H1 (cell line): Measurements from ENCODE around the gene ELFN1. TPM values are rescaled to one million over a fixed set of nuclear protein-coding genes. Genes with fewer than 3 reads are reported as not detected.

Source experiments
- CTCF ChIA-PET: fragments of 300-600 bp; sonication (Branson Sonifier 250); formaldehyde crosslinking; loops from one replicate; lab custom pipeline; 2021; ENCODE audit not compliant: partially characterized antibody; lab: Charles Lee
- POLR2A ChIA-PET: fragments of 300-600 bp; sonication (Branson Sonifier 250); formaldehyde crosslinking; loops from one replicate; lab custom pipeline; 2021; ENCODE audit warnings: inconsistent platforms; ENCODE audit not compliant: partially characterized antibody; lab: Charles Lee
- DNase-seq, 2 experiments: peaks; one replicate each; pipeline versions ENCODE4 v3.0.0 to v3.0.0-alpha.2; 2010 to 2022; ENCODE audit warnings: low spot score in 2 of 2, low read depth in 1 of 2, mixed read lengths in 1 of 2
- FAIRE-seq: peaks from 2 replicates; lab custom pipeline; 2011; peaks lifted over from hg19 to GRCh38; lab: Jason Lieb, UNC
- H2AFZ ChIP-seq: 2 replicates; pipeline ENCODE4 v1.8.1; 2012; ENCODE audit warnings: low read length, inconsistent platforms
- H2AK5ac ChIP-seq: 2 replicates; pipeline ENCODE4 v1.6.1; 2013; ENCODE audit warnings: low read depth, low read length
- H2BK120ac ChIP-seq: replicated peaks from 2 replicates; pipeline ENCODE3; 2013; ENCODE audit warnings: low read depth, low read length, inconsistent platforms
- H2BK12ac ChIP-seq: 2 replicates; pipeline ENCODE4 v1.6.1; 2013; ENCODE audit warnings: low read depth, low read length
- H2BK15ac ChIP-seq: 2 replicates; pipeline ENCODE4 v1.6.1; 2013; ENCODE audit warnings: low read length
- H2BK20ac ChIP-seq: 2 replicates; pipeline ENCODE4 v1.6.1; 2013; ENCODE audit warnings: low read length
- H2BK5ac ChIP-seq: 2 replicates; pipeline ENCODE4 v1.6.1; 2013; ENCODE audit warnings: low read depth, low read length
- H3K14ac ChIP-seq: 2 replicates; pipeline ENCODE4 v1.6.1; 2013; ENCODE audit warnings: inconsistent platforms; ENCODE audit not compliant: insufficient read length
- H3K18ac ChIP-seq: 2 replicates; pipeline ENCODE4 v1.6.1; 2013; ENCODE audit warnings: low read length; ENCODE audit errors: extremely low read depth
- H3K23ac ChIP-seq: 2 replicates; pipeline ENCODE4 v1.6.1; 2013; ENCODE audit warnings: inconsistent platforms; ENCODE audit not compliant: insufficient read length
- H3K23me2 ChIP-seq: 2 replicates; pipeline ENCODE4 v1.6.1; 2013; ENCODE audit warnings: low read depth, low read length
- H3K27ac ChIP-seq: 2 replicates; pipeline ENCODE4 v1.6.1; 2011; ENCODE audit warnings: low read depth, low read length, inconsistent platforms
- H3K27me3 ChIP-seq, 4 experiments: replicated peaks in 1 of 4; 1 replicate in 1 of 4; 2 replicates in 3 of 4; pipeline versions ENCODE4 v1.6.1 to v1.8.1; 2011 to 2013; ENCODE audit warnings: low read length in 3 of 4, mild to moderate bottlenecking in 3 of 4, inconsistent platforms in 2 of 4, mixed read lengths in 2 of 4, moderate library complexity in 1 of 4; ENCODE audit not compliant: control insufficient read depth in 3 of 4, insufficient read depth in 3 of 4; ENCODE audit errors: extremely low read depth in 1 of 4
- H3K36me3 ChIP-seq, 4 experiments: 2 replicates each; pipeline versions ENCODE4 v1.6.1 to v1.8.1; 2011 to 2013; ENCODE audit warnings: mild to moderate bottlenecking in 4 of 4, low read length in 3 of 4, moderate library complexity in 2 of 4, control low read depth in 1 of 4, inconsistent platforms in 1 of 4; ENCODE audit not compliant: insufficient read depth in 4 of 4, control insufficient read depth in 2 of 4
- H3K4ac ChIP-seq: replicated peaks from 2 replicates; pipeline ENCODE3; 2013; ENCODE audit warnings: low read length, low read depth, mixed read lengths, inconsistent platforms; ENCODE audit not compliant: insufficient read length
- H3K4me1 ChIP-seq, 4 experiments: replicated peaks in 1 of 4; 1 replicate in 1 of 4; 2 replicates in 3 of 4; pipeline versions ENCODE4 v1.6.1 to v1.8.1; 2011 to 2013; ENCODE audit warnings: low read length in 3 of 4, inconsistent platforms in 2 of 4, mixed read lengths in 1 of 4; ENCODE audit not compliant: insufficient read depth in 4 of 4, control insufficient read depth in 3 of 4
- H3K4me2 ChIP-seq, 2 experiments: 2 replicates each; pipeline versions ENCODE4 v1.6.1 to v1.8.1; 2011 to 2013; ENCODE audit warnings: low read depth in 2 of 2, low read length in 2 of 2, control low read depth in 1 of 2, inconsistent platforms in 1 of 2, mild to moderate bottlenecking in 1 of 2; ENCODE audit not compliant: insufficient read depth in 1 of 2
- H3K4me3 ChIP-seq, 4 experiments: fragments of 200-600, 300-600 bp in 1 of 4; sonication (generic), shearing (Covaris generic), sonication (Bioruptor Twin) in 1 of 4; 2 replicates each; pipeline versions ENCODE4 v1.5.1 to v1.8.1; 2011 to 2016; ENCODE audit warnings: low read length in 4 of 4, low read depth in 3 of 4, control low read depth in 2 of 4, inconsistent platforms in 2 of 4, mild to moderate bottlenecking in 2 of 4, mixed read lengths in 1 of 4, moderate library complexity in 1 of 4; ENCODE audit not compliant: insufficient read depth in 2 of 4; ENCODE audit errors: extremely low read depth in 1 of 4
- H3K56ac ChIP-seq: replicated peaks from 2 replicates; pipeline ENCODE3; 2013; ENCODE audit warnings: low read depth, mild to moderate bottlenecking, mixed read lengths, low read length, inconsistent platforms; ENCODE audit not compliant: insufficient read length
- H3K79me1 ChIP-seq: 2 replicates; pipeline ENCODE4 v1.6.1; 2013; ENCODE audit warnings: low read depth, low read length, control low read depth
- H3K79me2 ChIP-seq, 2 experiments: 2 replicates each; pipeline versions ENCODE4 v1.6.1 to v1.8.1; 2012 to 2013; ENCODE audit warnings: low read length in 2 of 2, mild to moderate bottlenecking in 2 of 2, inconsistent platforms in 1 of 2; ENCODE audit not compliant: insufficient read depth in 2 of 2, control insufficient read depth in 1 of 2
- H3K9ac ChIP-seq, 4 experiments: replicated peaks in 1 of 4; 1 replicate in 1 of 4; 2 replicates in 3 of 4; pipeline versions ENCODE4 v1.6.1 to v1.8.1; 2011 to 2013; ENCODE audit warnings: low read depth in 3 of 4, low read length in 3 of 4, control low read depth in 2 of 4, mild to moderate bottlenecking in 2 of 4, moderate library complexity in 2 of 4, inconsistent platforms in 1 of 4; ENCODE audit errors: extremely low read depth in 1 of 4
- H3K9me3 ChIP-seq, 2 experiments: 2 replicates each; pipeline versions ENCODE4 v1.6.1 to v1.8.1; 2012 to 2013; ENCODE audit warnings: mild to moderate bottlenecking in 2 of 2, moderate library complexity in 2 of 2, control low read depth in 1 of 2, inconsistent platforms in 1 of 2, low read depth in 1 of 2, low read length in 1 of 2, mixed read lengths in 1 of 2; ENCODE audit not compliant: insufficient read depth in 2 of 2
- H4K20me1 ChIP-seq, 2 experiments: replicated peaks in 1 of 2; 2 replicates each; pipeline versions ENCODE3 to v1.8.1; 2011 to 2013; ENCODE audit warnings: inconsistent platforms in 2 of 2, low read length in 2 of 2, mild to moderate bottlenecking in 1 of 2; ENCODE audit not compliant: insufficient read depth in 2 of 2, control insufficient read depth in 1 of 2
- H4K5ac ChIP-seq: 2 replicates; pipeline ENCODE4 v1.6.1; 2013; ENCODE audit warnings: low read length, low read depth, mixed read lengths, inconsistent platforms; ENCODE audit not compliant: insufficient read length
- H4K8ac ChIP-seq: 2 replicates; pipeline ENCODE4 v1.8.0; 2013; ENCODE audit warnings: mild to moderate bottlenecking, moderate library complexity, low read length, inconsistent platforms; ENCODE audit not compliant: insufficient read depth; ENCODE audit errors: extremely low read depth
- H4K91ac ChIP-seq: replicated peaks from 2 replicates; pipeline ENCODE3; 2013; ENCODE audit warnings: low read length, mixed read lengths, inconsistent platforms; ENCODE audit not compliant: insufficient read length
- CBX5 ChIP-seq: fragments of 300-800, 300-1000 bp; sonication (generic); IDR thresholded peaks from 2 replicates; pipeline ENCODE4 v1.7.1; 2016; ENCODE audit warnings: antibody characterized with exemption, low read length, low read depth
- CBX8 ChIP-seq: fragments of 300-800, 300-1000 bp; sonication (generic); IDR thresholded peaks from 2 replicates; pipeline ENCODE4 v1.7.1; 2016; ENCODE audit warnings: low read depth, low read length, borderline replicate concordance
- CHD1 ChIP-seq: IDR thresholded peaks from 2 replicates; pipeline ENCODE4 v1.6.1; 2012; ENCODE audit warnings: low read depth, low read length, improper control_type of control experiment
- EGR1 ChIP-seq: IDR thresholded peaks from 2 replicates; pipeline ENCODE4 v1.6.1; 2011; ENCODE audit warnings: low read depth, low read length, borderline replicate concordance
- FOSL1 ChIP-seq: IDR thresholded peaks from 2 replicates; pipeline ENCODE4 v1.6.1; 2011; ENCODE audit warnings: mild to moderate bottlenecking, low read depth, low read length, moderate library complexity; ENCODE audit not compliant: insufficient read depth
- HDAC6 ChIP-seq: IDR thresholded peaks from one replicate; pipeline ENCODE4 v1.7.1; 2012; ENCODE audit warnings: low read depth, mild to moderate bottlenecking, inconsistent platforms, low read length, moderate library complexity
- PHF8 ChIP-seq: fragments of 200-600 bp; sonication (generic); conservative IDR thresholded peaks from 2 replicates; pipeline ENCODE4 v1.7.1; 2012; ENCODE audit warnings: low read depth, mild to moderate bottlenecking, inconsistent platforms, low read length, moderate library complexity
- RFX5 ChIP-seq: IDR thresholded peaks from 2 replicates; pipeline ENCODE4 v1.6.1; 2011; ENCODE audit warnings: low read depth, low read length, improper control_type of control experiment, borderline replicate concordance
- SP2 ChIP-seq: IDR thresholded peaks from 2 replicates; pipeline ENCODE4 v1.6.1; 2012; ENCODE audit warnings: mild to moderate bottlenecking, low read length, inconsistent platforms
- SUZ12 ChIP-seq: fragments of 200-600 bp; sonication (generic); IDR thresholded peaks from 2 replicates; pipeline ENCODE4 v1.6.1; 2012; ENCODE audit warnings: mild to moderate bottlenecking, inconsistent platforms, low read length, moderate library complexity, mixed read lengths
- ZNF274 ChIP-seq: IDR thresholded peaks from 2 replicates; pipeline ENCODE4 v1.7.0; 2012; ENCODE audit warnings: low read length, borderline replicate concordance; ENCODE audit errors: extremely low read depth
- WGBS, 2 experiments: shearing (Covaris generic) in 1 of 2; methylation state at CpG; one replicate each; pipeline versions ENCODE4 v1.1.6 to v1.1.7; 2013 to 2015; ENCODE audit warnings: low lambda C conversion rate in 2 of 2, mixed read lengths in 2 of 2, inconsistent platforms in 1 of 2, low coverage in 1 of 2, missing lambda C conversion rate in 1 of 2; ENCODE audit not compliant: insufficient replicate concordance in 2 of 2, insufficient coverage in 1 of 2, insufficient read length in 1 of 2; ENCODE audit errors: extremely low coverage in 1 of 2, missing lambda C conversion rate in 1 of 2; 5-methylcytosine and 5-hydroxymethylcytosine counted together
- polyA plus RNA-seq, 7 experiments: library from polyadenylated mRNA; depleted of rRNA in 3 of 7; stranded (reverse) in 5 of 7; unstranded in 2 of 7; fragments of >200 nt in 5 of 7; fragments of 200-250 nt in 2 of 7; gene quantifications; 1 replicate in 5 of 7; 2 replicates in 1 of 7; 4 replicates in 1 of 7; pipeline versions ENCODE4 v1.2.1 to v1.2.3, GENCODE V29; 2011 to 2013; ENCODE audit warnings: missing spikeins in 2 of 7, mixed read lengths in 2 of 7
- total RNA-seq: library from RNA; stranded (reverse); fragmentation: NEBNext Ultra II Directional; extraction: Animal tissue kit (Norgen Biotek cat#: 25700); gene quantifications from 2 replicates; pipeline ENCODE4 v1.2.1, GENCODE V29; 2021

Gene ELFN1
- total and polyA plus RNA-seq, 2 of the 8 experiments (the other 6 are each of a cell fraction or from before 2014, with no cell fraction given) = 2.0 to 4.5 TPM

DNA sequence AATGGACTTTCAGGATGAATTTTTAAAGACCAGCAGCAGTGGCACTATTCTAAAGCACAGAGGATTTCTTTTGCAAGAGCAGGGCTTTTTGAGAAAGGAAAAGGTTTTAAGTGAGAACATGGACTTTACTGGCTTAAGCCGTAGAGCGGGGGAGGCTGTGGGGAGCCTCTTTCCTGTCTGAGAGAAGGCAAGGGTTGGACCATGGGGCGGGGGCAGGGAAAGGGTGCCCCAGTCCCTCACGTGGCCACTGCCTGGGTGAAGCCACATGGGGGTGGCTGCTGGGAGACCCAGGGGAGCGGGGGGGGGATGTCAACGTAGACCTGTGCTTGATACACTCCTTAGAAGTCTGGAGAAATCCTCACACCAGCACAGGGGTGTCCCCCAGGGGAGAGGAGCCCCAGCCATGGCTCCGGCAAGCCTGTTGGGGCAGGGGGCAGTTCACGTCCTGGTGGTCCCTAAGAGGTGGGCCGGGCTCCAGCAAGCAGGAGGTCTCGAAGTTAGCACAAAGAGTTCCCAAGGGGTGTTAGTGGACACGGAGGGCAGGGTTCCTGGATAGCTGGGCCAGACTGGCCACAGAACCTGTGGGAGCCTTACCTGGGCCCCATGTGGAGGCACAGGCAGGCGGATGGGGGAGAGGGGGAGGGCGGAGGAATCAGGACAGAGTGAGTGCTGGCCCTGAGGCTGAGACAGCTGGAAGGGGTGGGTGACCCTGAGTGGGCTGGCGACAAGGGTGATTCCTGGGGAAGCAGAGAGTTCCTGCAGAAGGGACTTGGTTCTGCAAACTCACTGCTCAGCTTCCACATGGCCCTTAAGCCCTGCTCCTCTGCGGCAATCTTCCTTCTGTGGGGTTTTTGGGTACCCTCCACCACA lies 36.9 kb upstream of the ELFN1 start:
- Histone ChIP-seq H4K20me1 (no peaks in the 10 kb centered on the region), H3K9ac (no peak overlapping the region), H3K18ac (no peak overlapping the region), H3K56ac (no peak overlapping the region), H4K91ac (no peak overlapping the region), H2BK15ac (no peak overlapping the region), H2AK5ac (no peak overlapping the region), H4K5ac (no peak overlapping the region), H3K14ac (no peak overlapping the region), H3K36me3 (no peaks in the 10 kb centered on the region), H2BK120ac (no peak overlapping the region), H2AFZ (no peak overlapping the region; the same call in 1 of the 2 replicates), H4K8ac (no peak overlapping the region; the same call in 1 of the 2 replicates), H3K9me3 (peaks cover 7 to 15% of the 10 kb centered on the region in 2 experiments), H3K4me1 (no peaks in the 10 kb centered on the region; a peak in 1 of 7 replicates), H2BK12ac (no peak overlapping the region), H3K4me2 (no peak overlapping the region), H3K27me3 (no peaks in the 10 kb centered on the region; a peak in 1 of 7 replicates), H3K79me2 (no peaks in the 10 kb centered on the region), H3K27ac (no peak overlapping the region), H3K23ac (no peak overlapping the region), H3K4me3 (no peak overlapping the region), H2BK5ac (no peak overlapping the region), H3K23me2 (peaks cover 7% of the 10 kb centered on the region; the same call in 1 of the 2 replicates), H3K79me1 (no peaks in the 10 kb centered on the region), H3K4ac (no peak overlapping the region), H2BK20ac (no peak overlapping the region)
- ChIA-PET POLR2A (interaction anchor here (1.4 kb wide), 1 partner anchor 56 kb away, joined by 3 read pairs; no protein-coding TSS in a partner anchor), CTCF (interaction anchor here (1.1 to 1.3 kb wide), 2 partner anchors 17 to 126 kb away, joined by 3 to 5 read pairs; no protein-coding TSS in a partner anchor)
- TF ChIP-seq CBX8 (no peak), HDAC6 (no peak), ZNF274 (no peak), FOSL1 (no peak), SP2 (no peak), EGR1 (no peak), PHF8 (no peak), CBX5 (no peak), RFX5 (no peak), SUZ12 (no peak), CHD1 (no peak)
- DNase-seq (no peak), FAIRE-seq (no peak)
- whole genome bisulfite sequencing, 2 experiments = 84% methylated on average over 10 of the region's 15 CpGs; no CpG with 5 or more reads in 1 of the 2 experiments
